SK-N-MC (cell line): ENCODE results near the gene CPEB2.

Source experiments
- EZH2 ChIP-seq: fragments of 200-600 bp; sonication (generic); IDR thresholded peaks from one replicate; pipeline ENCODE4 v1.6.1; 2017; ENCODE audit warnings: antibody characterized with exemption
- POLR2AphosphoS5 ChIP-seq: IDR thresholded peaks from 2 replicates; pipeline ENCODE4 v1.6.1; 2012; ENCODE audit warnings: mild to moderate bottlenecking, low read depth, low read length, borderline replicate concordance

- TF ChIP-seq EZH2 = no peak
- no peak for TF ChIP-seq POLR2AphosphoS5
These were observed 25.7 kb downstream of the CPEB2 start for GRCh38 chr4:15027921-15028435.
